ENCODE results near the gene NEXN. TPM values are rescaled to one million over a fixed set of nuclear protein-coding genes. Genes with fewer than 3 reads are reported as not detected.

The NEXN gene
- polyA plus RNA-seq, 3 donors: 0.31 to 3.5 (median 3.0) TPM

DNA sequence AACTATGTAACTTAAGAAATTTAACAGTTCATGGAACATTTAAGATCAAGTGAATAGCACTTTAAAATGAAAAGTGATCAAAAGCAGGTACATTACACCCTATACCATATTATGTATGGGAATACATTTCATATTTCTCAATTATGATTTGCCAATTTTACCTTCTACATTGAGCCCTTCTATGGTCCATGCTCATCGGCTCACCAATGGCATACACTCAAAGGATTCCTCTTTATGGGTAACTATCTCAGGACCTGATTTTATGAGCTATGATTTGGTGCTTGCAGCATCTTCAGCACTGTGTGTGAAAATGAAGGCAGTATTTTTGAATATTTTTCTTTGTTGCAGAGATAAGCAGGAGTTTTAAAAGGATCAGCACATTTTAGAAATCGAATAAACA lies 56.9 kb downstream of the NEXN start:
- H3K4me3 ChIP-seq (replicated peaks in 1 of 3; ENCODE audit: low read depth in 2 of 3, low read length in 3 of 3): no peak overlapping the region
- intact Hi-C loops (cut with micrococcal nuclease): no loop called here
- Mint-ChIP-seq H3K9me3 (no peaks in the 10 kb centered on the region), H3K4me1 (peaks cover 3% of the 10 kb centered on the region), H3K36me3 (peaks cover 54 to 72% of the 10 kb centered on the region in 2 donors), H3K27me3 (ENCODE audit: low read depth in 3 of 3) (no peaks in the 10 kb centered on the region), H3K27ac (peak overlapping the region in 1 of 7 donors; percentile 9), H3K4me3 (no peak overlapping the region)
- H3K9ac ChIP-seq (ENCODE audit: insufficient read depth, low read length, poor library complexity, severe bottlenecking): no peak overlapping the region
- TF ChIP-seq, protein P1, sequence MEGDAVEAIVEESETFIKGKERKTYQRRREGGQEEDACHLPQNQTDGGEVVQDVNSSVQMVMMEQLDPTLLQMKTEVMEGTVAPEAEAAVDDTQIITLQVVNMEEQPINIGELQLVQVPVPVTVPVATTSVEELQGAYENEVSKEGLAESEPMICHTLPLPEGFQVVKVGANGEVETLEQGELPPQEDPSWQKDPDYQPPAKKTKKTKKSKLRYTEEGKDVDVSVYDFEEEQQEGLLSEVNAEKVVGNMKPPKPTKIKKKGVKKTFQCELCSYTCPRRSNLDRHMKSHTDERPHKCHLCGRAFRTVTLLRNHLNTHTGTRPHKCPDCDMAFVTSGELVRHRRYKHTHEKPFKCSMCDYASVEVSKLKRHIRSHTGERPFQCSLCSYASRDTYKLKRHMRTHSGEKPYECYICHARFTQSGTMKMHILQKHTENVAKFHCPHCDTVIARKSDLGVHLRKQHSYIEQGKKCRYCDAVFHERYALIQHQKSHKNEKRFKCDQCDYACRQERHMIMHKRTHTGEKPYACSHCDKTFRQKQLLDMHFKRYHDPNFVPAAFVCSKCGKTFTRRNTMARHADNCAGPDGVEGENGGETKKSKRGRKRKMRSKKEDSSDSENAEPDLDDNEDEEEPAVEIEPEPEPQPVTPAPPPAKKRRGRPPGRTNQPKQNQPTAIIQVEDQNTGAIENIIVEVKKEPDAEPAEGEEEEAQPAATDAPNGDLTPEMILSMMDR (IDR thresholded peaks at IDR 0.05): no peak
- H3K36me3 ChIP-seq (replicated peaks in 1 of 2; ENCODE audit: control insufficient read depth in 1 of 2, insufficient read depth in 2 of 2, low read length in 2 of 2): peaks cover 62 to 95% of the 10 kb centered on the region in 2 donors
- peaks cover 16% of the 10 kb centered on the region for H3K79me2 ChIP-seq (ENCODE audit: insufficient read depth, low read length)
- no peak overlapping the region for H3K4me2 ChIP-seq (replicated peaks; ENCODE audit: extremely low read depth, low read length, poor library complexity, severe bottlenecking)
- DNase-seq: no peak
- peaks cover 40% of the 10 kb centered on the region for H4K20me1 ChIP-seq (ENCODE audit: insufficient read depth, low read length)
- H3K27ac ChIP-seq (ENCODE audit: low read depth in 1 of 2, low read length in 2 of 2): no peak overlapping the region
- H3K9me3 ChIP-seq (replicated peaks in 1 of 2; ENCODE audit: control insufficient read depth in 1 of 2, insufficient read depth in 1 of 2, low read length in 2 of 2): no peaks in the 10 kb centered on the region
- no peaks in the 10 kb centered on the region for H3K4me1 ChIP-seq (ENCODE audit: control insufficient read depth in 1 of 2, insufficient read depth in 2 of 2, low read length in 2 of 2)
- H3K27me3 ChIP-seq (ENCODE audit: control insufficient read depth in 2 of 2, insufficient read depth in 2 of 2, low read length in 2 of 2): no peaks in the 10 kb centered on the region
- WGBS (ENCODE audit: insufficient coverage): no CpG with 5 or more reads among the region's 2 CpGs
- H2AFZ ChIP-seq (ENCODE audit: insufficient read depth, low read depth, low read length, poor library complexity, severe bottlenecking): no peak overlapping the region

GRCh38 chr1:77948841-77949424 lies 60.5 kb downstream of the NEXN start:
- H3K4me1 Mint-ChIP-seq: peaks cover 14% of the 10 kb centered on the region
- H3K27ac ChIP-seq (ENCODE audit: low read depth in 1 of 2, low read length in 2 of 2): peak overlapping the region in 1 of 2 donors; percentile 7
- TF ChIP-seq, protein P1 (IDR thresholded peaks at IDR 0.05): no peak
- H3K9me3 ChIP-seq (replicated peaks in 1 of 2; ENCODE audit: control insufficient read depth in 1 of 2, insufficient read depth in 1 of 2, low read length in 2 of 2): no peaks in the 10 kb centered on the region
- H3K9ac ChIP-seq (ENCODE audit: insufficient read depth, low read length, poor library complexity, severe bottlenecking): no peak overlapping the region
- no peak overlapping the region for H3K4me2 ChIP-seq (replicated peaks; ENCODE audit: extremely low read depth, low read length, poor library complexity, severe bottlenecking)
- H3K36me3 Mint-ChIP-seq: peaks cover 59 to 80% of the 10 kb centered on the region in 2 donors
- intact Hi-C loops (cut with micrococcal nuclease): no loop called here
- peaks cover 7 to 9% of the 10 kb centered on the region in 2 donors for H3K4me1 ChIP-seq (ENCODE audit: control insufficient read depth in 1 of 2, insufficient read depth in 2 of 2, low read length in 2 of 2)
- H3K9me3 Mint-ChIP-seq: no peaks in the 10 kb centered on the region
- peak overlapping the region in 3 of 7 donors; percentile 1 to 37 (median 8) for H3K27ac Mint-ChIP-seq
- H3K79me2 ChIP-seq (ENCODE audit: insufficient read depth, low read length): peaks cover 35% of the 10 kb centered on the region
- no peak overlapping the region for H3K4me3 ChIP-seq (replicated peaks in 1 of 3; ENCODE audit: low read depth in 2 of 3, low read length in 3 of 3)
- H3K36me3 ChIP-seq (replicated peaks in 1 of 2; ENCODE audit: control insufficient read depth in 1 of 2, insufficient read depth in 2 of 2, low read length in 2 of 2): peaks cover 86 to 99% of the 10 kb centered on the region in 2 donors
- H3K27me3 ChIP-seq (ENCODE audit: control insufficient read depth in 2 of 2, insufficient read depth in 2 of 2, low read length in 2 of 2): no peaks in the 10 kb centered on the region
- WGBS (ENCODE audit: insufficient coverage): no CpG with 5 or more reads among the region's 2 CpGs
- no peak overlapping the region for H3K4me3 Mint-ChIP-seq
- DNase-seq: no peak
- H2AFZ ChIP-seq (ENCODE audit: insufficient read depth, low read depth, low read length, poor library complexity, severe bottlenecking): no peak overlapping the region
- H4K20me1 ChIP-seq (ENCODE audit: insufficient read depth, low read length): peaks cover 60% of the 10 kb centered on the region
- no peaks in the 10 kb centered on the region for H3K27me3 Mint-ChIP-seq (ENCODE audit: low read depth in 3 of 3)

Measured in CD14-positive monocyte (primary cell).